IPS-18c (cell line): Measurements from ENCODE around the gene GNG10.
"Not testable (repeated sequence)": the region's sequence is repeated elsewhere in the genome, so short reads cannot be mapped to it uniquely, and the experiment has no call there.

ENCODE experiments used
- H3K4me3 ChIP-seq: 2 replicates; pipeline ENCODE4 v1.7.0; 2013; ENCODE audit warnings: low read depth, mild to moderate bottlenecking, low read length, moderate library complexity; ENCODE audit not compliant: insufficient read depth
- H3K9me3 ChIP-seq: one replicate; pipeline ENCODE4 v1.6.1; 2013; ENCODE audit warnings: mild to moderate bottlenecking, low read length, moderate library complexity; ENCODE audit not compliant: control insufficient read depth, insufficient read depth

The GNG10 gene

GRCh38 chr9:111661150-111661801 lies at the start of gene GNG10:
Gene GNG10 (plus strand): TSS chr9:111661605. CDS start chr9:111661635, 30 bp downstream.
- no peaks in the 10 kb centered on the region for H3K9me3 ChIP-seq
- peak within 1 kb of the TSS; percentile 85 for H3K4me3 ChIP-seq

DNA sequence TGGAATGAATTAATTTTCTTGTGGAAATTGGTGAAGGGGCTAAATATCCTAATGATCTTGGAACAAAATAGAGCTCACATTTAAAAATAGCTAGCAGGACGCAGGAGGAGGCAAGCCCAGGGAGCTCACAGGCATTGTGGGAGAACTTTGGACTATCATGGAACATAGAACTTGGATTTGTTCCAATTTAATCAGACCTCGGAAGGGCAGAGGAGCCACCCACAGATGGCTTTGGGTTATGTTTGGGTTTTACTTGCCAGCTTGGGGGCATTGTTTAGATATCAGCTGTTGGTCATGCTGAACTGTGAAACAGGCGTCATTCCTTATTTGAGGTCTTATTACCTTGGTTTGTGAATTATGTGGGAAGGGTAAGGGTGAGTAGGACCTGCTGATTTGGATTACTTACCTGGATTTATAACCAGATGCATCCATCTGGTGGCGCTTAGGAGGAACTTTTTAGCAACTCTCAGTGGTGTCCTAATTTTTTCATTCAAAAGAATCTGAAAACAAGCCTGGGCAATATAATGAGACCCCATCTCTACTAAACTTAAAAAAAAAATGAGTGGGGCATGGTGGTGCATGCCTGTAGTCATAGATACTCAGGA lies 47.9 kb upstream of the GNG10 start:
- H3K9me3 ChIP-seq = peaks cover 2% of the 10 kb centered on the region

DNA sequence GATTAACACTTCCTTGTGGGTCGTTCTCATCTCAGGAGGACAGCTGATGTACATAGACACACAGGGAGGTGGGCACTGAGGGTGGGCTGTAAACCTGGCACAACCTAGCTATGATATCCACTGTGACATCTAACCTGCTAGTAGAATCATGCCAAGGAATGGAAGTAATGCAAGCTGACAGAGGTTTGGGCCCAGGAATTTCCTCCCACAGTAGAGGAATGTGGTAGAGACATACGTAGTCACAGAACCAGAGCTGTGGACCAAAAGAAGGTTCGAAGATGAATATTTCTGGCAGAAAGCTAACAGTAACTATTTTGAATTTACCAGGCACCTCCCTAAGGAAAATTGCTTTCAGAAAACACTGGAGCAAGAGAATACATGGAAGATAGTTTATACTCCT lies 45.5 kb upstream of the GNG10 start:
- H3K9me3 ChIP-seq = peaks cover 2% of the 10 kb centered on the region
- no peak overlapping the region for H3K4me3 ChIP-seq

More for the DNA sequence above, 47.9 kb upstream of the GNG10 start:
- H3K4me3 ChIP-seq = no peak overlapping the region

- H3K4me3 ChIP-seq, H3K9me3 ChIP-seq: not testable (repeated sequence)
Observed at GRCh38 chr9:111617349-111617748, 44.1 kb upstream of the GNG10 start.

GRCh38 chr9:111621895-111622480 lies 39.4 kb upstream of the GNG10 start:
- Histone ChIP-seq H3K9me3 (peaks cover 2% of the 10 kb centered on the region), H3K4me3 (no peak overlapping the region)

- peaks cover 2% of the 10 kb centered on the region for H3K9me3 ChIP-seq
Observed at GRCh38 chr9:111622626-111623025, 38.8 kb upstream of the GNG10 start.

DNA sequence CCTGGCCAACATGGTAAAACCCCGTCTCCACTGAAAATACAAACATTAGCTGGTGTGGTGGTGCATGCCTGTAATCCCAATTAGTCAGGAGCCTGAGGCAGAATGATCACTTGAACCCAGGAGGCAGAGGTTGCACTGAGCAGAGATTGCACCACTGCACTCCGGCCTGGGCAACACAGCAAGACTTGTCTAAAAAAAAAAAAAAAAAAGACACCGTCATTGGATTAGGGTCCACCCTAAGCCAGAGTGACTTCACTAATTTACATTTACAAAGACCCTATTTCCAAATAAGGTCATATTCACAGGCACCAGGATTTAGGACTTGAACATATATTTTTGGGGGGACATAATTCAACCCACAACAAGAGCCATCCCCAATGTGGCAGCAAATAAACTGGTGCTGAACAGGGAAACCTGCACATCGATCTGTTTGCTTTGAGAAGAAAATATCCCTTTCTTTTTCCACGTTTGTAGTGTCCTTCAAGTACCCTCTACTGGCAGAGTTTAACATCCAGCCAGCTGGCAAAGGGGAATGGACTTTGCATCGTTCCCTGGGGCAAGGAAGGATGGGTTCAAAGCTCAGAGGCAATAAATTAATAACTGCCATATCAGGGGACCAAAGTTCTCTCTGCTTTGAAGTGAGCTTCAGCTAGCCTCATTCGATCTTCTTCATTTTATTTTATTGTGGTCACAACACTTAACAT lies 34.0 kb upstream of the GNG10 start:
- Histone ChIP-seq H3K9me3 (no peaks in the 10 kb centered on the region), H3K4me3 (no peak overlapping the region)

More at GRCh38 chr9:111622626-111623025, 38.8 kb upstream of the GNG10 start:
- no peak overlapping the region for H3K4me3 ChIP-seq

DNA sequence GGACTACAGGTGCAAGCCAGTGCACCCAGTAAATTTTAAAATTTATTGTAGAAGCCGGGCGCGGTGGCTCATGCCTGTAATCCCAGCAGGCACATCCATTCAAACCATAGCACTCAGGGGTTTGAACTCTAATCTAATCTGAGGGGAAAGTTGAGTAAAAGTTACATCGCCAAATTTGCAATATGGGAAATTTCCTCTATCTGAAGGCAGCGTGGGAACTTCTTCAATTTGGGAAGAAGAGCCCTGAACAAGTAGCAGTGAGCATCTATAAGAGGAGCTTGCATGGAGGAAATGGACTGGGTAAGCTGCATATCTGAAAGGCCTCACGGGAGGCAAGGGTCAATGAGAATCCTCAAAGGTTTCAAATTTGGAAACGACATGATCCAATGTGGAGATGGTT lies 33.0 kb upstream of the GNG10 start:
- no peak overlapping the region for H3K4me3 ChIP-seq
- no peaks in the 10 kb centered on the region for H3K9me3 ChIP-seq

- Histone ChIP-seq H3K4me3 (peak overlapping the region; percentile 82), H3K9me3 (no peaks in the 10 kb centered on the region)
Observed at GRCh38 chr9:111630182-111630963, 31.0 kb upstream of the GNG10 start.

GRCh38 chr9:111630964-111631213 lies 30.5 kb upstream of the GNG10 start:
- peak overlapping the region; percentile 82 for H3K4me3 ChIP-seq
- H3K9me3 ChIP-seq = no peaks in the 10 kb centered on the region

GRCh38 chr9:111631214-111631971 lies 30.0 kb upstream of the GNG10 start, which contains the start of gene DNAJC25:
Gene DNAJC25 (plus strand): TSS chr9:111631334. CDS start chr9:111631408, 74 bp downstream.
- Histone ChIP-seq H3K9me3 (no peaks in the 10 kb centered on the region), H3K4me3 (peak within 1 kb of the TSS; percentile 82)

DNA sequence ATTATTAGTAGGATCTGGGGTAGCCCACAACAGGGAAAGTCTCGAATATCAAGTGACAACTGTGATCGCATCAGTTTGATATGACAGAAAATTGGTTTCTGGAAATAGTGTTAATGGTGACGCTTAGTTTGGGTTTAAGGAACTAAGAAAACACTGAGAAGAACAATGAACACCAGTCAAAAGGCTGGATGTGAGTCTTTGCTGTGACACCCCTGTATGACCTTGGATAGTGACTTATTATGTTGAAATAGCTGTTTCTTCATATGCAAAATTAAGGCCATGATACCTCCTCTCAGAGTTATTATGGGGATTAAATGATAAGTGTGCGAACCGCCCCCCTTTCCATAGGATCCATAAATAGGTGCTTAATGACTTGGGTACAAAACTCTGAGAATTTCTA lies 29.3 kb upstream of the GNG10 start:
- Histone ChIP-seq H3K4me3 (peak overlapping the region; percentile 82), H3K9me3 (no peaks in the 10 kb centered on the region)

GRCh38 chr9:111632695-111633388 lies 28.6 kb upstream of the GNG10 start:
- H3K4me3 ChIP-seq = no peak overlapping the region; the same call in 1 of the 2 replicates
- no peaks in the 10 kb centered on the region for H3K9me3 ChIP-seq

DNA sequence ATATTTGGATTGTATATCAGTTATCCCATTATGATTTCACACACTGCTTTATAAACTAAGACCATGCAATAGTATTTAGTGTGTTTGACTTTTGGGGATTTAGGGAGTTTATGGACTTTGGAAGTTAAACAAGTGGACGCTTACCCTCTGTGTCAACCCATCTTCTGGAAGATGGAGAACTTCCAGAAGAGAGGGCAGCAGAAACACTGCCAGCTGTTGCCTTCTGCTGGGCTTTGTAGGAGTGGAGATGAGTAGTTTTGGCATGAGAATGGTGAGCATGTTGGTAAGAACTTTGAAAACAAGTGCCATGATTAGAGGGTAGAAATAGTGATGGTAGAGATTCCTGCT lies 28.0 kb upstream of the GNG10 start:
- Histone ChIP-seq H3K9me3 (no peaks in the 10 kb centered on the region), H3K4me3 (no peak overlapping the region)

- peaks cover 2% of the 10 kb centered on the region for H3K9me3 ChIP-seq
- no peak overlapping the region for H3K4me3 ChIP-seq
Observed at GRCh38 chr9:111634860-111635259, 26.5 kb upstream of the GNG10 start.

GRCh38 chr9:111637421-111637950 lies 23.9 kb upstream of the GNG10 start:
- H3K4me3 ChIP-seq = no peak overlapping the region
- H3K9me3 ChIP-seq = peaks cover 2% of the 10 kb centered on the region
